HEK293T (cell line): ENCODE data around the gene SEMA5A.

Experiments used
- CTCF ChIA-PET: fragments of 350-600 bp; formaldehyde crosslinking; extraction: SDS; loops from one replicate; lab custom pipeline; 2021; ENCODE audit warnings: antibody characterized with exemption, inconsistent platforms; lab: Yijun Ruan, JAX
- POLR2A ChIA-PET: fragments of 350-600 bp; formaldehyde crosslinking; extraction: SDS; loops from one replicate; lab custom pipeline; 2020; ENCODE audit warnings: antibody characterized with exemption, inconsistent platforms; lab: Yijun Ruan, JAX
- DNase-seq: peaks from one replicate; pipeline ENCODE4 v3.0.0; 2012; ENCODE audit warnings: mixed read lengths; ENCODE audit errors: extremely low spot score
- ARNT ChIP-seq: fragments of 450-650 bp; IDR thresholded peaks from 2 replicates; pipeline ENCODE4 v1.6.1; 2017; ENCODE audit warnings: mild to moderate bottlenecking
- BHLHE40 ChIP-seq: fragments of 450-650 bp; IDR thresholded peaks from 2 replicates; pipeline ENCODE4 v1.6.1; 2016; ENCODE audit warnings: mild to moderate bottlenecking, moderate library complexity, borderline replicate concordance
- CTBP1 ChIP-seq: fragments of 450-650 bp; IDR thresholded peaks from 2 replicates; pipeline ENCODE4 v1.6.1; 2016; ENCODE audit warnings: borderline replicate concordance
- ELF4 ChIP-seq: fragments of 450-650 bp; IDR thresholded peaks from 2 replicates; pipeline ENCODE4 v1.6.1; 2017; ENCODE audit warnings: antibody characterized with exemption
- FOXA1 ChIP-seq: fragments of 450-650 bp; IDR thresholded peaks from 2 replicates; pipeline ENCODE4 v1.6.1; 2016; ENCODE audit warnings: mild to moderate bottlenecking
- FOXK2 ChIP-seq: fragments of 450-650 bp; IDR thresholded peaks from 2 replicates; pipeline ENCODE4 v1.6.1; 2016; ENCODE audit warnings: mild to moderate bottlenecking
- FOXM1 ChIP-seq: fragments of 450-650 bp; IDR thresholded peaks from 2 replicates; pipeline ENCODE4 v1.6.1; 2017; ENCODE audit warnings: mild to moderate bottlenecking, borderline replicate concordance
- HDGF ChIP-seq: fragments of 450-650 bp; IDR thresholded peaks from 2 replicates; pipeline ENCODE4 v1.6.1; 2017; ENCODE audit warnings: antibody characterized with exemption, borderline replicate concordance
- L3MBTL2 ChIP-seq: fragments of 450-650 bp; conservative IDR thresholded peaks from 2 replicates; pipeline ENCODE4 v1.6.1; 2016; ENCODE audit warnings: mild to moderate bottlenecking
- LEF1 ChIP-seq: fragments of 450-650 bp; IDR thresholded peaks from 2 replicates; pipeline ENCODE4 v1.6.1; 2017; ENCODE audit warnings: mild to moderate bottlenecking, borderline replicate concordance
- NFRKB ChIP-seq: fragments of 450-650 bp; IDR thresholded peaks from 2 replicates; pipeline ENCODE4 v1.6.1; 2016; ENCODE audit warnings: mild to moderate bottlenecking, moderate library complexity
- PKNOX1 ChIP-seq: fragments of 450-650 bp; IDR thresholded peaks from 2 replicates; pipeline ENCODE4 v1.6.1; 2016
- SP1 ChIP-seq: fragments of 450-650 bp; IDR thresholded peaks from 2 replicates; pipeline ENCODE4 v1.6.1; 2017
- SUZ12 ChIP-seq: fragments of 450-650 bp; IDR thresholded peaks from 2 replicates; pipeline ENCODE4 v1.6.1; 2016; ENCODE audit warnings: mild to moderate bottlenecking
- TARDBP ChIP-seq: fragments of 450-650 bp; IDR thresholded peaks from 2 replicates; pipeline ENCODE4 v1.6.1; 2016
- ZNF384 ChIP-seq: fragments of 450-650 bp; IDR thresholded peaks from 2 replicates; pipeline ENCODE4 v1.6.1; 2016

SEMA5A gene

DNA sequence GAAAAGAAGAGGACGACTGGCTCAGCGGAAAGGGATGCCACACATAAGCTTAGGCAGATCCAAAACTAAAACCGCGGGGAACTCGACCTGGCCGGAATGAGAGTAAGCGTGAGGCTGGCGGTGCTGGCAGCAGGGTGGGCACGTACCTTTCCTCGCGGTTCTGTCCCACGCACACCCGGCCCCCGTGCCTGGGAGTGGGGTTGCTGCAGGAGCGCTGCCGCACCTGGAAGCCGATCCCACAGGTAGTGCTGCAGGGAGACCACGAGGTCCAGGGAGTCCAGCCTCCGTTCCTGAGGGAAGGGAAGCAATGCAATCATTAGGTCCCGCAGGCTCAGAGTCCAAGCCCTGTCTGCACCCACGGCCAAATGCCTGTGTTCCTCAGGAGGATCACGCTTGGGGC, 427.0 kb downstream of the SEMA5A start:
- ChIA-PET CTCF (no interaction called here), POLR2A (no interaction called here)
- TF ChIP-seq SP1 (no peak), CTBP1 (no peak), FOXA1 (no peak), BHLHE40 (no peak), TARDBP (no peak), LEF1 (no peak), NFRKB (no peak), FOXM1 (no peak), ELF4 (no peak), HDGF (no peak), PKNOX1 (no peak), SUZ12 (no peak), ARNT (no peak)
- DNase-seq: no peak

GRCh38 chr5:9115093-9115492, 430.8 kb downstream of the SEMA5A start:
- no peak for DNase-seq
- ChIA-PET POLR2A (no interaction called here), CTCF (no interaction called here)
- TF ChIP-seq LEF1 (no peak), BHLHE40 (no peak), SUZ12 (no peak), TARDBP (no peak), NFRKB (no peak), FOXK2 (no peak), ELF4 (no peak), HDGF (no peak), ZNF384 (no peak), L3MBTL2 (no peak), PKNOX1 (no peak), CTBP1 (no peak), FOXM1 (no peak), ARNT (no peak), SP1 (no peak)

DNA sequence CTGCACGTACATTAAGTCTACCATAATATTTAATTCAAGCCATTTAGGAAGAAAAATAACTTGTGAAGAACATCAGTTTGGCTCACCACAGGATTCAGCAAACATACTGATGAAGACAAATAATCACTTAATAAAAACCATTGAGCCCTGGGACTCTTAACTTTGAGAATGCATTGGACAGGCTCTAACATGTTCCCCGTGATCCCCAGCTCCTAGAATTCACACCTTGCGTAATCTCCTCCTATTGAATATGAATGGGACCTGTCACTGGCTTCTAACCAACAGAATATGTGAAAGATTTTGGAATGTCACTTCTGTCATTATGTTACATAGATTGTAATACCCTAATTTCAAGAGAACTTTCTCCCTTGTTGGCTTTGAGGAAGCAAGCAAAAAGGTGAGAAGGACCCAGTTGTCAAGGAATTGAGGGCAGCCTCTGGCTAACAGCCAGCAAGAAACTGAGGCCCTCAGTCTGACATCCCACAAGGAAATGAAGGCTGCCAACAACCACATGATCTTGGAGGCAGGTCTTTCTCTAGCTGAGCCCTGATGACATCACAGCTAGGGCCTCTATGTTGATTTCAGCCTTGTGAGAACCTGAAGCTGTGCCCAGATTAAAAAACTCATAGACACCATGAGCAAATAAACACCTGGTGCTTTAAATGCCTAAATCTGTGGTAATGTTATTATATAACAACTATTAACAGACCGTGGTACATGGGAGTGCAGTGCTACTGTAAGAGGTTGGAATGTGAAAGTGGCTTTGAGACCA, 433.2 kb downstream of the SEMA5A start:
- no peak for DNase-seq
- TF ChIP-seq FOXK2 (no peak), ELF4 (no peak), ZNF384 (no peak)
- POLR2A ChIA-PET: no interaction called here
- CTCF ChIA-PET: no interaction called here

- DNase-seq: no peak
- POLR2A ChIA-PET: no interaction called here
- CTCF ChIA-PET: no interaction called here
- TF ChIP-seq HDGF (no peak), FOXM1 (no peak), FOXK2 (no peak), BHLHE40 (no peak), CTBP1 (no peak), FOXA1 (no peak), TARDBP (no peak), SP1 (no peak), ZNF384 (no peak), ELF4 (no peak), ARNT (no peak), L3MBTL2 (no peak), PKNOX1 (no peak), NFRKB (no peak), LEF1 (no peak)
These were observed 437.7 kb downstream of the SEMA5A start for GRCh38 chr5:9108162-9108561.

GRCh38 chr5:9105851-9106250, 440.0 kb downstream of the SEMA5A start:
- no peak for DNase-seq
- ChIA-PET POLR2A (no interaction called here), CTCF (no interaction called here)
- TF ChIP-seq L3MBTL2 (no peak), FOXK2 (no peak), FOXM1 (no peak), BHLHE40 (no peak), ELF4 (no peak), CTBP1 (no peak), ARNT (no peak), HDGF (no peak), SUZ12 (no peak), LEF1 (no peak), PKNOX1 (no peak), TARDBP (no peak), NFRKB (no peak), FOXA1 (no peak), SP1 (no peak), ZNF384 (no peak)
